Astrocyte (in vitro differentiated cells and primary cell): Measurements from ENCODE around the gene MAGI1. TPM values are rescaled to one million over a fixed set of nuclear protein-coding genes. Genes with fewer than 3 reads are reported as not detected.
"Not testable (repeated sequence)": the region's sequence is repeated elsewhere in the genome, so short reads cannot be mapped to it uniquely, and the experiment has no call there.

Source experiments
- DNase-seq: peaks from one replicate; pipeline ENCODE4 v3.0.0-alpha.2; 2010; ENCODE audit warnings: low read depth
- FAIRE-seq: peaks from 2 replicates; lab custom pipeline; 2011; peaks lifted over from hg19 to GRCh38; lab: Jason Lieb, UNC
- H2AFZ ChIP-seq: 2 replicates; pipeline ENCODE4 v1.6.0; 2012; ENCODE audit warnings: low read depth, low read length, inconsistent platforms
- H3K27ac ChIP-seq: 2 replicates; pipeline ENCODE4 v1.5.1; 2011; ENCODE audit warnings: low read depth, low read length, inconsistent platforms
- H3K27me3 ChIP-seq: 2 replicates; pipeline ENCODE4 v1.6.0; 2011; ENCODE audit warnings: low read length, inconsistent platforms; ENCODE audit not compliant: insufficient read depth
- H3K36me3 ChIP-seq: 2 replicates; pipeline ENCODE4 v1.5.1; 2011; ENCODE audit warnings: low read length, inconsistent platforms; ENCODE audit not compliant: insufficient read depth
- H3K4me1 ChIP-seq: 2 replicates; pipeline ENCODE4 v1.5.1; 2011; ENCODE audit warnings: low read length, inconsistent platforms; ENCODE audit not compliant: insufficient read depth
- H3K4me2 ChIP-seq: 2 replicates; pipeline ENCODE4 v1.6.0; 2012; ENCODE audit warnings: low read length, inconsistent platforms
- H3K4me3 ChIP-seq: 2 replicates; pipeline ENCODE4 v1.5.1; 2011; ENCODE audit warnings: low read depth, mild to moderate bottlenecking, low read length, inconsistent platforms; ENCODE audit not compliant: insufficient read depth
- H3K79me2 ChIP-seq: 2 replicates; pipeline ENCODE4 v1.6.0; 2012; ENCODE audit warnings: mild to moderate bottlenecking, low read length, inconsistent platforms; ENCODE audit not compliant: insufficient read depth
- H3K9ac ChIP-seq: 2 replicates; pipeline ENCODE4 v1.6.0; 2012; ENCODE audit warnings: mild to moderate bottlenecking, low read length, inconsistent platforms
- H3K9me3 ChIP-seq: 2 replicates; pipeline ENCODE4 v1.5.1; 2012; ENCODE audit warnings: low read depth, mild to moderate bottlenecking, low read length, inconsistent platforms; ENCODE audit not compliant: insufficient read depth
- H4K20me1 ChIP-seq: 2 replicates; pipeline ENCODE4 v1.6.0; 2012; ENCODE audit warnings: low read length, inconsistent platforms; ENCODE audit not compliant: insufficient read depth
- H3K27ac Mint-ChIP-seq: one replicate; pipeline ENCODE4 v1.8.0; 2021; ENCODE audit warnings: mild to moderate bottlenecking, mixed read lengths; ENCODE audit not compliant: unreplicated experiment
- H3K27me3 Mint-ChIP-seq: one replicate; pipeline ENCODE4 v1.8.0; 2021; ENCODE audit warnings: low read depth, mixed read lengths; ENCODE audit not compliant: unreplicated experiment
- H3K36me3 Mint-ChIP-seq: one replicate; pipeline ENCODE4 v1.8.0; 2021; ENCODE audit warnings: low read depth, mixed read lengths; ENCODE audit not compliant: unreplicated experiment
- H3K4me1 Mint-ChIP-seq: one replicate; pipeline ENCODE4 v1.8.0; 2021; ENCODE audit warnings: low read depth, mixed read lengths; ENCODE audit not compliant: unreplicated experiment
- H3K4me3 Mint-ChIP-seq: one replicate; pipeline ENCODE4 v1.8.0; 2021; ENCODE audit warnings: mild to moderate bottlenecking, moderate library complexity, mixed read lengths; ENCODE audit not compliant: unreplicated experiment
- H3K9me3 Mint-ChIP-seq: one replicate; pipeline ENCODE4 v1.8.0; 2021; ENCODE audit warnings: mild to moderate bottlenecking, mixed read lengths; ENCODE audit not compliant: unreplicated experiment
- EZH2 ChIP-seq: IDR thresholded peaks from 2 replicates; pipeline ENCODE4 v1.6.1; 2012; ENCODE audit warnings: mild to moderate bottlenecking, low read length, inconsistent platforms; ENCODE audit not compliant: insufficient read depth
- total RNA-seq: library from RNA; stranded (reverse); gene quantifications from 2 replicates; pipeline ENCODE4 v1.2.1, GENCODE V29; 2021
- TF ChIP-seq, protein P1 (sequence below): IDR thresholded peaks from 2 replicates; pipeline ENCODE4 v1.5.1; 2011; ENCODE audit warnings: low read depth, mild to moderate bottlenecking, inconsistent platforms, low read length, moderate library complexity; ENCODE audit not compliant: insufficient read depth

Gene MAGI1
- total RNA-seq, 1 donor from 2014 or later = 31.8 TPM

GRCh38 chr3:65861718-65862117 lies 177.0 kb downstream of the MAGI1 start:
- DNase-seq = peak; percentile 22
- H3K4me3 Mint-ChIP-seq = no peak overlapping the region
- Histone ChIP-seq H3K4me3 (no peak overlapping the region), H4K20me1 (peaks cover 14% of the 10 kb centered on the region), H3K4me2 (no peak overlapping the region), H3K27ac (no peak overlapping the region), H3K79me2 (peaks cover 2% of the 10 kb centered on the region), H3K9me3 (no peaks in the 10 kb centered on the region), H3K4me1 (no peaks in the 10 kb centered on the region), H3K36me3 (no peaks in the 10 kb centered on the region), H3K27me3 (no peaks in the 10 kb centered on the region), H3K9ac (no peak overlapping the region), H2AFZ (no peak overlapping the region)
- TF ChIP-seq, protein P1, sequence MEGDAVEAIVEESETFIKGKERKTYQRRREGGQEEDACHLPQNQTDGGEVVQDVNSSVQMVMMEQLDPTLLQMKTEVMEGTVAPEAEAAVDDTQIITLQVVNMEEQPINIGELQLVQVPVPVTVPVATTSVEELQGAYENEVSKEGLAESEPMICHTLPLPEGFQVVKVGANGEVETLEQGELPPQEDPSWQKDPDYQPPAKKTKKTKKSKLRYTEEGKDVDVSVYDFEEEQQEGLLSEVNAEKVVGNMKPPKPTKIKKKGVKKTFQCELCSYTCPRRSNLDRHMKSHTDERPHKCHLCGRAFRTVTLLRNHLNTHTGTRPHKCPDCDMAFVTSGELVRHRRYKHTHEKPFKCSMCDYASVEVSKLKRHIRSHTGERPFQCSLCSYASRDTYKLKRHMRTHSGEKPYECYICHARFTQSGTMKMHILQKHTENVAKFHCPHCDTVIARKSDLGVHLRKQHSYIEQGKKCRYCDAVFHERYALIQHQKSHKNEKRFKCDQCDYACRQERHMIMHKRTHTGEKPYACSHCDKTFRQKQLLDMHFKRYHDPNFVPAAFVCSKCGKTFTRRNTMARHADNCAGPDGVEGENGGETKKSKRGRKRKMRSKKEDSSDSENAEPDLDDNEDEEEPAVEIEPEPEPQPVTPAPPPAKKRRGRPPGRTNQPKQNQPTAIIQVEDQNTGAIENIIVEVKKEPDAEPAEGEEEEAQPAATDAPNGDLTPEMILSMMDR = no peak
- no peak for TF ChIP-seq EZH2
- no peaks in the 10 kb centered on the region for H3K27me3 Mint-ChIP-seq
- H3K36me3 Mint-ChIP-seq = no peaks in the 10 kb centered on the region
- no peaks in the 10 kb centered on the region for H3K9me3 Mint-ChIP-seq
- no peak for FAIRE-seq
- no peak overlapping the region for H3K27ac Mint-ChIP-seq
- H3K4me1 Mint-ChIP-seq = peaks cover 9% of the 10 kb centered on the region

GRCh38 chr3:65859612-65860011 lies 179.1 kb downstream of the MAGI1 start:
- H3K4me1 Mint-ChIP-seq = peaks cover 14% of the 10 kb centered on the region
- not testable (repeated sequence) for H3K79me2 ChIP-seq, H3K4me2 ChIP-seq, H3K9ac ChIP-seq, H3K9me3 ChIP-seq, H3K36me3 ChIP-seq, H3K36me3 Mint-ChIP-seq, H3K27ac Mint-ChIP-seq, H3K4me1 ChIP-seq, FAIRE-seq, H3K4me3 Mint-ChIP-seq, H3K4me3 ChIP-seq, H3K27ac ChIP-seq, H2AFZ ChIP-seq, H3K27me3 ChIP-seq, H3K9me3 Mint-ChIP-seq, H3K27me3 Mint-ChIP-seq, DNase-seq
- H4K20me1 ChIP-seq = peaks cover 23% of the 10 kb centered on the region

GRCh38 chr3:65858749-65859148 lies 180.0 kb downstream of the MAGI1 start:
- DNase-seq (no peak), FAIRE-seq (no peak)
- Mint-ChIP-seq H3K4me3 (no peak overlapping the region), H3K9me3 (no peaks in the 10 kb centered on the region), H3K27ac (no peak overlapping the region), H3K4me1 (peaks cover 18% of the 10 kb centered on the region), H3K27me3 (no peaks in the 10 kb centered on the region), H3K36me3 (no peaks in the 10 kb centered on the region)
- Histone ChIP-seq H3K4me2 (no peak overlapping the region), H3K4me1 (no peaks in the 10 kb centered on the region), H3K9me3 (no peaks in the 10 kb centered on the region), H3K4me3 (no peak overlapping the region), H2AFZ (no peak overlapping the region), H3K79me2 (peaks cover 2% of the 10 kb centered on the region), H3K36me3 (no peaks in the 10 kb centered on the region), H4K20me1 (peaks cover 29% of the 10 kb centered on the region), H3K27me3 (no peaks in the 10 kb centered on the region), H3K27ac (no peak overlapping the region), H3K9ac (no peak overlapping the region)
- TF ChIP-seq EZH2 = no peak
- TF ChIP-seq, protein P1 = no peak
